Sigmoid colon (tissue), 7 donors: ENCODE measurements around the gene SLC30A3. TPM values are rescaled to one million over a fixed set of nuclear protein-coding genes. Genes with fewer than 3 reads are reported as not detected.

Source experiments
- DNase-seq: peaks from one replicate; pipeline ENCODE4 v3.0.0-alpha.2; 2019
- H3K27ac ChIP-seq, 4 donors: fragments of 200-600 bp; sonication (generic); one replicate each; pipeline ENCODE4 v1.5.1; 2016 to 2019; ENCODE audit warnings: mild to moderate bottlenecking in 1 of 4
- H3K27me3 ChIP-seq, 3 donors: fragments of 200-600 bp; sonication (generic); one replicate each; pipeline ENCODE4 v1.5.1; 2019; ENCODE audit warnings: mild to moderate bottlenecking in 1 of 3
- H3K36me3 ChIP-seq, 4 donors: fragments of 200-600 bp; sonication (generic); one replicate each; pipeline ENCODE4 v1.5.1; 2016 to 2019
- H3K4me1 ChIP-seq, 4 donors: fragments of 200-600 bp; sonication (generic); one replicate each; pipeline ENCODE4 v1.5.1; 2017 to 2019
- H3K4me3 ChIP-seq, 4 donors: fragments of 200-600 bp; sonication (generic); one replicate each; pipeline ENCODE4 v1.5.1; 2017 to 2019; ENCODE audit warnings: mild to moderate bottlenecking in 2 of 4, moderate library complexity in 1 of 4
- H3K9me3 ChIP-seq, 4 donors: fragments of 200-600 bp in 3 of 4; sonication (generic) in 3 of 4; one replicate each; pipeline versions ENCODE4 v1.5.1 to v1.6.1; 2013 to 2019
- CTCF ChIP-seq, 4 experiments: fragments of 450-650 bp in 3 of 4; fragments of 200-600 bp in 1 of 4; IDR thresholded peaks; one replicate each; pipeline ENCODE4 v1.5.1; 2016 to 2019; ENCODE audit warnings: antibody characterized with exemption in 4 of 4, mild to moderate bottlenecking in 3 of 4, moderate library complexity in 2 of 4
- EP300 ChIP-seq, 4 donors: sonication (generic); formaldehyde crosslinking; IDR thresholded peaks; one replicate each; pipeline ENCODE4 v1.6.1; 2017; ENCODE audit warnings: antibody characterized with exemption in 4 of 4
- POLR2A ChIP-seq, 2 donors: fragments of 450-650 bp; IDR thresholded peaks; one replicate each; pipeline ENCODE4 v1.6.1; 2016; ENCODE audit warnings: antibody characterized with exemption in 2 of 2, mild to moderate bottlenecking in 2 of 2, moderate library complexity in 2 of 2
- POLR2AphosphoS5 ChIP-seq, 4 donors: sonication (generic); formaldehyde crosslinking; IDR thresholded peaks; one replicate each; pipeline ENCODE4 v1.6.1; 2017; ENCODE audit warnings: antibody characterized with exemption in 4 of 4
- WGBS, 2 donors: extraction: QIAGEN DNeasy Blood & Tissue Kit; methylation state at CpG; one replicate each; pipeline ENCODE4 v1.1.7; 2013; 5-methylcytosine and 5-hydroxymethylcytosine counted together
- intact Hi-C: fragments of 100-400 bp; cut with DNase I; formaldehyde crosslinking; loops from one replicate; pipeline ENCODE4 v1.15.1; 2023
- polyA plus RNA-seq, 3 donors: library from polyadenylated mRNA; stranded (reverse); fragments of 200-250 nt; gene quantifications; one replicate each; pipeline ENCODE4 v1.2.3, GENCODE V29; 2013
- total RNA-seq, 4 donors: library from RNA; depleted of rRNA; stranded (reverse); fragments of >200 nt; gene quantifications; one replicate each; pipeline ENCODE4 v1.1.0, GENCODE V29; 2016
- donor health status: healthy with polysubstance abuse.
- donor health status: Bipolar disorder and iron deficiency.
- donor health status: healthy.

SLC30A3 gene
- total and polyA plus RNA-seq, 7 donors, result 0.10 to 1.1 (median 0.60) TPM; not detected in 2

- H3K9me3 ChIP-seq, result no peaks in the 10 kb centered on the region
- TF ChIP-seq CTCF (IDR thresholded peaks at IDR 0.05), result no peak
- TF ChIP-seq EP300 (IDR thresholded peaks at IDR 0.05), result no peak
- TF ChIP-seq POLR2AphosphoS5 (IDR thresholded peaks at IDR 0.05), result no peak
- TF ChIP-seq POLR2A (IDR thresholded peaks at IDR 0.05), result no peak
- no peaks in the 10 kb centered on the region for H3K27me3 ChIP-seq
- H3K36me3 ChIP-seq, result peaks cover under 1 to 62% (median 40%) of the 10 kb centered on the region in 4 donors
- no peak overlapping the region for H3K27ac ChIP-seq
- intact Hi-C loops, result no loop called here
- no peak overlapping the region for H3K4me3 ChIP-seq
- no peaks in the 10 kb centered on the region for H3K4me1 ChIP-seq
- WGBS, 2 donors, result 91 to 93% methylated on average over 19 of the region's 19 CpGs
- no peak for DNase-seq
These were observed 19.3 kb downstream of the SLC30A3 start for GRCh38 chr2:27243391-27244130.

GRCh38 chr2:27242614-27242951 is 20.3 kb downstream of the SLC30A3 start:
- DNase-seq, result no peak
- 97 to 98% methylated on average over 16 of the region's 16 CpGs for WGBS, 2 donors

GRCh38 chr2:27241761-27242613 is 20.9 kb downstream of the SLC30A3 start:
- TF ChIP-seq CTCF (IDR thresholded peaks at IDR 0.05) (no peak), EP300 (IDR thresholded peaks at IDR 0.05) (no peak), POLR2A (IDR thresholded peaks at IDR 0.05) (no peak), POLR2AphosphoS5 (IDR thresholded peaks at IDR 0.05) (no peak)
- no peaks in the 10 kb centered on the region for H3K9me3 ChIP-seq
- no peaks in the 10 kb centered on the region for H3K27me3 ChIP-seq
- peaks cover 8 to 78% (median 55%) of the 10 kb centered on the region in 4 donors for H3K36me3 ChIP-seq
- H3K27ac ChIP-seq, result no peak overlapping the region
- intact Hi-C loops, result no loop called here
- no peak for DNase-seq
- 83 to 89% methylated on average over 24 of the region's 24 CpGs for WGBS, 2 donors
- H3K4me1 ChIP-seq, result no peaks in the 10 kb centered on the region
- no peak overlapping the region for H3K4me3 ChIP-seq

More at GRCh38 chr2:27242614-27242951, 20.3 kb downstream of the SLC30A3 start:
- H3K4me3 ChIP-seq, result no peak overlapping the region
- no peaks in the 10 kb centered on the region for H3K9me3 ChIP-seq
- H3K36me3 ChIP-seq, result peaks cover 8 to 72% (median 49%) of the 10 kb centered on the region in 4 donors
- intact Hi-C loops, result no loop called here
- TF ChIP-seq POLR2AphosphoS5 (IDR thresholded peaks at IDR 0.05), result no peak
- TF ChIP-seq EP300 (IDR thresholded peaks at IDR 0.05), result no peak
- TF ChIP-seq CTCF (IDR thresholded peaks at IDR 0.05), result no peak
- TF ChIP-seq POLR2A (IDR thresholded peaks at IDR 0.05), result no peak
- H3K27me3 ChIP-seq, result no peaks in the 10 kb centered on the region
- H3K4me1 ChIP-seq, result no peaks in the 10 kb centered on the region
- no peak overlapping the region for H3K27ac ChIP-seq

GRCh38 chr2:27240406-27240805 is 22.4 kb downstream of the SLC30A3 start:
- no peak for TF ChIP-seq EP300 (IDR thresholded peaks at IDR 0.05)
- peaks cover 15 to 93% (median 62%) of the 10 kb centered on the region in 4 donors for H3K36me3 ChIP-seq
- intact Hi-C loops, result no loop called here
- WGBS, 2 donors, result 90 to 93% methylated on average over 9 of the region's 9 CpGs
- no peak for DNase-seq
- H3K9me3 ChIP-seq, result no peaks in the 10 kb centered on the region
- no peaks in the 10 kb centered on the region for H3K27me3 ChIP-seq
- no peak overlapping the region for H3K4me3 ChIP-seq
- H3K4me1 ChIP-seq, result no peaks in the 10 kb centered on the region
- H3K27ac ChIP-seq, result no peak overlapping the region

- H3K4me1 ChIP-seq, result no peaks in the 10 kb centered on the region
- no peak for DNase-seq
- intact Hi-C loops, result no loop called here
- no peaks in the 10 kb centered on the region for H3K9me3 ChIP-seq
- peaks cover 23 to 100% (median 76%) of the 10 kb centered on the region in 4 donors for H3K36me3 ChIP-seq
- WGBS, 2 donors, result 96 to 97% methylated on average over 8 of the region's 8 CpGs
- TF ChIP-seq CTCF (IDR thresholded peaks at IDR 0.05) (no peak), POLR2AphosphoS5 (IDR thresholded peaks at IDR 0.05) (no peak), POLR2A (IDR thresholded peaks at IDR 0.05) (no peak), EP300 (IDR thresholded peaks at IDR 0.05) (no peak)
- no peak overlapping the region for H3K27ac ChIP-seq
- H3K4me3 ChIP-seq, result no peak overlapping the region
- H3K27me3 ChIP-seq, result no peaks in the 10 kb centered on the region
These were observed 23.9 kb downstream of the SLC30A3 start for GRCh38 chr2:27238976-27239375.
